PC-3 (cell line): ENCODE measurements around the gene PNMA1. TPM values are rescaled to one million over a fixed set of nuclear protein-coding genes. Genes with fewer than 3 reads are reported as not detected.
A peak's percentile ranks its signal among the peaks of the same experiment; 100 is the strongest.

Experiments
- ATAC-seq: fragments of 200-7000 bp; cut with Tn5 transposase; 2 replicates; pipeline ENCODE4 v1.9.1; 2020; ENCODE audit warnings: mild to moderate bottlenecking, moderate library complexity
- BruUV-seq: library from RNA; stranded (reverse); fragments of 400-500 nt; replicated peaks from 2 replicates; lab custom pipeline; 2021; lab: Mats Ljungman, UMichigan
- CTCF ChIA-PET: fragments of 300-600 bp; sonication (Branson Sonifier 250); formaldehyde crosslinking; loops from one replicate; lab custom pipeline; 2022; ENCODE audit warnings: antibody characterized with exemption; lab: Charles Lee
- POLR2A ChIA-PET: fragments of 300-600 bp; sonication (Branson Sonifier 250); formaldehyde crosslinking; loops from one replicate; lab custom pipeline; 2022; ENCODE audit warnings: antibody characterized with exemption; ENCODE audit not compliant: unreplicated experiment; lab: Charles Lee
- DNase-seq: peaks from one replicate; pipeline ENCODE4 v3.0.0-alpha.2; 2015
- H2AFZ ChIP-seq: fragments of 300-600 bp; sonication (generic); 2 replicates; pipeline ENCODE4 v1.6.0; 2016; ENCODE audit warnings: antibody characterized with exemption, low read length
- H3F3A ChIP-seq: fragments of 300-600 bp; sonication (generic); one replicate; pipeline ENCODE4 v1.6.0; 2017; ENCODE audit warnings: antibody characterized with exemption, low read length, control low read depth, mild to moderate bottlenecking; ENCODE audit not compliant: unreplicated experiment
- H3K27ac ChIP-seq: fragments of 300-600 bp; sonication (generic); 2 replicates; pipeline ENCODE4 v1.5.1; 2016; ENCODE audit warnings: mild to moderate bottlenecking, low read length
- H3K27me3 ChIP-seq: fragments of 300-600 bp; sonication (generic); 2 replicates; pipeline ENCODE4 v1.6.1; 2016; ENCODE audit warnings: low read length, mixed read lengths
- H3K36me3 ChIP-seq: fragments of 300-600 bp; sonication (generic); 2 replicates; pipeline ENCODE4 v1.6.1; 2016; ENCODE audit warnings: low read depth, mixed run types, low read length, mixed read lengths
- H3K4me1 ChIP-seq: fragments of 300-600 bp; sonication (generic); 2 replicates; pipeline ENCODE4 v1.5.1; 2016; ENCODE audit warnings: low read length; ENCODE audit not compliant: insufficient read depth
- H3K4me2 ChIP-seq: fragments of 300-600 bp; sonication (generic); 2 replicates; pipeline ENCODE4 v1.6.0; 2016; ENCODE audit warnings: low read length
- H3K4me3 ChIP-seq: fragments of 300-600 bp; sonication (generic); 2 replicates; pipeline ENCODE4 v1.5.1; 2016; ENCODE audit warnings: mild to moderate bottlenecking, low read length, mixed read lengths
- H3K79me2 ChIP-seq: fragments of 300-600 bp; sonication (generic); 2 replicates; pipeline ENCODE4 v1.6.1; 2017; ENCODE audit warnings: low read length, mixed read lengths
- H3K9ac ChIP-seq: fragments of 300-600 bp; sonication (generic); 2 replicates; pipeline ENCODE4 v1.6.0; 2016; ENCODE audit warnings: mild to moderate bottlenecking, low read length
- H3K9me2 ChIP-seq: fragments of 300-600 bp; sonication (generic); replicated peaks from 2 replicates; pipeline ENCODE4 v1.6.1; 2016; ENCODE audit warnings: mixed run types, low read length, mixed read lengths
- H3K9me3 ChIP-seq: fragments of 300-600 bp; sonication (generic); 2 replicates; pipeline ENCODE4 v1.6.1; 2016; ENCODE audit warnings: low read length, mixed read lengths
- H4K20me1 ChIP-seq: fragments of 300-600 bp; sonication (generic); 2 replicates; pipeline ENCODE4 v1.6.1; 2016; ENCODE audit warnings: low read length, mixed read lengths
- EZH2 ChIP-seq: fragments of 300-600 bp; sonication (generic); IDR thresholded peaks from one replicate; pipeline ENCODE4 v1.6.1; 2017; ENCODE audit warnings: antibody characterized with exemption, mild to moderate bottlenecking, low read length; ENCODE audit not compliant: unreplicated experiment
- EZH2phosphoT487 ChIP-seq: fragments of 300-600 bp; sonication (generic); IDR thresholded peaks from 2 replicates; pipeline ENCODE4 v1.6.1; 2018; ENCODE audit warnings: mild to moderate bottlenecking, antibody characterized with exemption, low read length, borderline replicate concordance
- intact Hi-C: fragments of 100-400 bp; cut with micrococcal nuclease; formaldehyde crosslinking; loops from 2 replicates; pipeline ENCODE4 v1.9.0; 2023
- total RNA-seq: library from RNA; depleted of rRNA; stranded (reverse); fragments of >200 nt; gene quantifications from 2 replicates; pipeline ENCODE4 v1.2.3, GENCODE V29; 2014
- TF ChIP-seq, protein P1 (sequence below): fragments of 300-600 bp; sonication (generic); conservative IDR thresholded peaks from 2 replicates; pipeline ENCODE4 v1.5.1; 2017; ENCODE audit warnings: antibody characterized with exemption, low read depth, mild to moderate bottlenecking, low read length

Gene PNMA1
- total RNA-seq, 1 experiment from 2014 or later: 30.8 TPM

GRCh38 chr14:73754911-73755360, 40.8 kb upstream of the PNMA1 start:
- TF ChIP-seq EZH2 (no peak), EZH2phosphoT487 (no peak)
- TF ChIP-seq, protein P1, sequence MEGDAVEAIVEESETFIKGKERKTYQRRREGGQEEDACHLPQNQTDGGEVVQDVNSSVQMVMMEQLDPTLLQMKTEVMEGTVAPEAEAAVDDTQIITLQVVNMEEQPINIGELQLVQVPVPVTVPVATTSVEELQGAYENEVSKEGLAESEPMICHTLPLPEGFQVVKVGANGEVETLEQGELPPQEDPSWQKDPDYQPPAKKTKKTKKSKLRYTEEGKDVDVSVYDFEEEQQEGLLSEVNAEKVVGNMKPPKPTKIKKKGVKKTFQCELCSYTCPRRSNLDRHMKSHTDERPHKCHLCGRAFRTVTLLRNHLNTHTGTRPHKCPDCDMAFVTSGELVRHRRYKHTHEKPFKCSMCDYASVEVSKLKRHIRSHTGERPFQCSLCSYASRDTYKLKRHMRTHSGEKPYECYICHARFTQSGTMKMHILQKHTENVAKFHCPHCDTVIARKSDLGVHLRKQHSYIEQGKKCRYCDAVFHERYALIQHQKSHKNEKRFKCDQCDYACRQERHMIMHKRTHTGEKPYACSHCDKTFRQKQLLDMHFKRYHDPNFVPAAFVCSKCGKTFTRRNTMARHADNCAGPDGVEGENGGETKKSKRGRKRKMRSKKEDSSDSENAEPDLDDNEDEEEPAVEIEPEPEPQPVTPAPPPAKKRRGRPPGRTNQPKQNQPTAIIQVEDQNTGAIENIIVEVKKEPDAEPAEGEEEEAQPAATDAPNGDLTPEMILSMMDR: no peak
- BruUV-seq: no TSS peak
- Histone ChIP-seq H3K27ac (peak overlapping the region; percentile 74), H3K4me2 (peak overlapping the region; percentile 98), H3F3A (peaks cover 6% of the 10 kb centered on the region), H3K9me3 (no peaks in the 10 kb centered on the region), H2AFZ (no peak overlapping the region), H3K9me2 (no peaks in the 10 kb centered on the region), H3K79me2 (peaks cover 97% of the 10 kb centered on the region), H3K4me1 (peaks cover 77% of the 10 kb centered on the region), H3K36me3 (peaks cover 3% of the 10 kb centered on the region; the same call in 1 of the 2 replicates), H4K20me1 (peaks cover 60% of the 10 kb centered on the region), H3K4me3 (no peak overlapping the region; the same call in 1 of the 2 replicates), H3K9ac (0 out of 2 replicates have a peak overlapping the region, but pooled peaks have one; percentile 22), H3K27me3 (no peaks in the 10 kb centered on the region)
- ChIA-PET CTCF (interaction anchor here (1.5 to 1.9 kb wide), 2 partner anchors 27 to 31 kb away, joined by 4 to 7 read pairs; no protein-coding TSS in a partner anchor), POLR2A (interaction anchor here (0.5 kb wide), 2 partner anchors 44 to 195 kb away, joined by 3 to 21 read pairs; partner anchors contain the start of gene FAM161B)
- DNase-seq (no peak), ATAC-seq (no peak)
- intact Hi-C loops: loop anchor here (5.0 kb wide), 1 partner anchor 32 kb away; no protein-coding TSS in a partner anchor

- no peak overlapping the region for H2AFZ ChIP-seq
- peak; percentile 56 for DNase-seq
- H4K20me1 ChIP-seq: peaks cover 65% of the 10 kb centered on the region
- H3K4me2 ChIP-seq: peak overlapping the region; percentile 98
- peaks cover 77% of the 10 kb centered on the region for H3K4me1 ChIP-seq
- H3F3A ChIP-seq: peaks cover 6% of the 10 kb centered on the region
- H3K9ac ChIP-seq: no peak overlapping the region
- intact Hi-C loops: loop anchor here (5.0 kb wide), 1 partner anchor 33 kb away; no protein-coding TSS in a partner anchor
- peaks cover 3% of the 10 kb centered on the region; the same call in 1 of the 2 replicates for H3K36me3 ChIP-seq
- peaks cover 100% of the 10 kb centered on the region for H3K79me2 ChIP-seq
- no peaks in the 10 kb centered on the region for H3K27me3 ChIP-seq
- BruUV-seq: no TSS peak
- no peaks in the 10 kb centered on the region for H3K9me3 ChIP-seq
- POLR2A ChIA-PET: interaction anchor here (0.5 to 0.6 kb wide), 3 partner anchors 45 to 196 kb away, joined by 3 to 21 read pairs (median 3); partner anchors contain the start of gene FAM161B
- TF ChIP-seq, protein P1: no peak
- no peak for TF ChIP-seq EZH2
- no peak for TF ChIP-seq EZH2phosphoT487
- no peaks in the 10 kb centered on the region for H3K9me2 ChIP-seq
- H3K27ac ChIP-seq: peak overlapping the region; percentile 74
- peak; percentile 28 for ATAC-seq
- CTCF ChIA-PET: interaction anchor here (1.5 to 1.9 kb wide), 2 partner anchors 26 to 30 kb away, joined by 4 to 7 read pairs; no protein-coding TSS in a partner anchor
- peak overlapping the region; percentile 8; the same call in 1 of the 2 replicates for H3K4me3 ChIP-seq
Measured at GRCh38 chr14:73753887-73754795, 40.0 kb upstream of the PNMA1 start.
